ENCODE measurements around the gene ACO2. TPM values are rescaled to one million over a fixed set of nuclear protein-coding genes. Genes with fewer than 3 reads are reported as not detected.

ACO2 gene
- total and polyA plus RNA-seq, 10 of the 15 experiments (the other 5 are each of a cell fraction or from before 2014, with no cell fraction given): 21.4 to 214 (median 88.5) TPM

- TF ChIP-seq BCL3 (IDR thresholded peaks at IDR 0.05; ENCODE audit: borderline replicate concordance, insufficient read depth, low read depth, low read length, poor library complexity, severe bottlenecking) (peak; percentile 3), ESRRA (IDR thresholded peaks at IDR 0.05; ENCODE audit: low read length) (no peak), SREBF1 (IDR thresholded peaks at IDR 0.05; ENCODE audit: low read length) (peak; percentile 30; the same call in 1 of the 2 replicates), TARDBP (IDR thresholded peaks at IDR 0.05; ENCODE audit: borderline replicate concordance) (0 out of 2 replicates have a peak, but pooled peaks have one; percentile 38), NR2C1 (IDR thresholded peaks at IDR 0.05) (peak; percentile 35; the same call in 1 of the 2 replicates), HDAC6 (IDR thresholded peaks at IDR 0.05; ENCODE audit: unreplicated experiment) (no peak), EGR1 (IDR thresholded peaks at IDR 0.05; ENCODE audit: borderline replicate concordance in 1 of 2, low read depth in 2 of 2, low read length in 2 of 2) (peak in 1 of 2 experiments; percentile 83; a peak in 2 of 3 replicates), YY1 (IDR thresholded peaks at IDR 0.05; ENCODE audit: low read depth, low read length) (no peak; the same call in 1 of the 2 replicates), IRF4 (IDR thresholded peaks at IDR 0.05; ENCODE audit: low read depth, low read length) (no peak), CHD2 (IDR thresholded peaks at IDR 0.05; ENCODE audit: borderline replicate concordance, low read depth, low read length) (0 out of 2 replicates have a peak, but pooled peaks have one; percentile 15), BMI1 (IDR thresholded peaks at IDR 0.05; ENCODE audit: borderline replicate concordance) (no peak), CREB1 (IDR thresholded peaks at IDR 0.05; ENCODE audit: low read depth) (no peak), BHLHE40 (IDR thresholded peaks at IDR 0.05; ENCODE audit: borderline replicate concordance in 1 of 2, low read depth in 2 of 2, low read length in 1 of 2) (no peak), PAX5 (IDR thresholded peaks at IDR 0.05; ENCODE audit: borderline replicate concordance, low read depth, low read length) (no peak), ZNF274 (IDR thresholded peaks at IDR 0.05; ENCODE audit: insufficient read depth, insufficient read length) (no peak), BCL11A (IDR thresholded peaks at IDR 0.05; ENCODE audit: low read depth, low read length) (no peak), NFIC (IDR thresholded peaks at IDR 0.05; ENCODE audit: low read depth, low read length) (no peak), BCLAF1 (IDR thresholded peaks at IDR 0.05) (no peak), FOS (IDR thresholded peaks at IDR 0.05; ENCODE audit: borderline replicate concordance, extremely low read depth, insufficient read length) (no peak), ZNF217 (IDR thresholded peaks at IDR 0.05) (no peak), TCF12 (IDR thresholded peaks at IDR 0.05; ENCODE audit: low read depth, low read length) (no peak), FOXM1 (IDR thresholded peaks at IDR 0.05; ENCODE audit: low read depth, low read length) (no peak), EP300 (IDR thresholded peaks at IDR 0.05; ENCODE audit: borderline replicate concordance in 1 of 2, control insufficient read depth in 1 of 2, low read depth in 2 of 2, low read length in 2 of 2) (0 out of 4 replicates have a peak, but pooled peaks of 1 of the 2 experiments have one; percentile 21), TAF1 (IDR thresholded peaks at IDR 0.05; ENCODE audit: borderline replicate concordance, low read depth, low read length) (no peak), EED (IDR thresholded peaks at IDR 0.05; ENCODE audit: low read depth) (no peak), CBX5 (IDR thresholded peaks at IDR 0.05; ENCODE audit: low read depth) (no peak), NFYB (IDR thresholded peaks at IDR 0.05; ENCODE audit: insufficient read depth, low read depth, low read length) (no peak)
Observed at GRCh38 chr22:41444360-41445128, 24.4 kb upstream of the ACO2 start (continued).

Measured in GM12878 (cell line).